ENCODE measurements around the gene FILIP1.

DNA sequence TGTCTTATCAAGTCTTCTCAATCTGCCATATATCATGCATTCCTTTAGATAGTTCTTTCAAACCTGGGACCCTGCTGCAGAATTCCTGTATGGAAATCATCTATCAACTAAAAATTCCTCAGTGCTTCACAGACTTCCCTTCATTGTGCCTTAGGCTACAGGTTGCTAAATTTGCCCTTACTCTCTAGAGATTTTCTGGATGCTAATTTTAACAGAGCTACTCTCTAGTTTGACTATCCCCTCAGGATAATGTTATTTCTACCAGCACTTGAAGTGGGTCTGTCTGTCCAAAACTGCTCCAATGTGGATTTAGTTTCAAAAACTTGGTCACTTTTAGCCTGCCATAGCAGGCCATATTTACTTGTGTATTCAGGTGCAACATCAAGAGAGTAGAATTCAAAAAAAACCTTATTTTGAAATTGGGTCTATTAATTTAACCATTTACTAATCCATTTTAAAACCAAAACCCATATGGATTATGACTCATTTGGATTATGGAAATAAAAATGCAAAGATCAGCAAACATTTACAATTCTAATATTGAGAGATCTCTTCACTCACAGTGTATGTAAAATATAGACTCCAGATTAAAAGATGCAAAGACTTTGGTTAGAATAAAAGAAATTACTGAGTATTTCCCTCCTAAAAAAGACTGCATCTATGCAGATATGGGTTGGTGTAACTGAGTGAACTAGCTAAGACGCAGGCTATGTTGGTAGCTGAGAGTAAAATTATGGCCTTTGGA lies 236.1 kb downstream of the FILIP1 start:
- TF ChIP-seq, protein P1, sequence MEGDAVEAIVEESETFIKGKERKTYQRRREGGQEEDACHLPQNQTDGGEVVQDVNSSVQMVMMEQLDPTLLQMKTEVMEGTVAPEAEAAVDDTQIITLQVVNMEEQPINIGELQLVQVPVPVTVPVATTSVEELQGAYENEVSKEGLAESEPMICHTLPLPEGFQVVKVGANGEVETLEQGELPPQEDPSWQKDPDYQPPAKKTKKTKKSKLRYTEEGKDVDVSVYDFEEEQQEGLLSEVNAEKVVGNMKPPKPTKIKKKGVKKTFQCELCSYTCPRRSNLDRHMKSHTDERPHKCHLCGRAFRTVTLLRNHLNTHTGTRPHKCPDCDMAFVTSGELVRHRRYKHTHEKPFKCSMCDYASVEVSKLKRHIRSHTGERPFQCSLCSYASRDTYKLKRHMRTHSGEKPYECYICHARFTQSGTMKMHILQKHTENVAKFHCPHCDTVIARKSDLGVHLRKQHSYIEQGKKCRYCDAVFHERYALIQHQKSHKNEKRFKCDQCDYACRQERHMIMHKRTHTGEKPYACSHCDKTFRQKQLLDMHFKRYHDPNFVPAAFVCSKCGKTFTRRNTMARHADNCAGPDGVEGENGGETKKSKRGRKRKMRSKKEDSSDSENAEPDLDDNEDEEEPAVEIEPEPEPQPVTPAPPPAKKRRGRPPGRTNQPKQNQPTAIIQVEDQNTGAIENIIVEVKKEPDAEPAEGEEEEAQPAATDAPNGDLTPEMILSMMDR (conservative IDR thresholded peaks at IDR 0.05), result no peak
- TF ChIP-seq ZFX (IDR thresholded peaks at IDR 0.05), result no peak
